HEK293T (cell line): Measurements from ENCODE around the gene EIF4E2.
"Not testable (repeated sequence)": the region's sequence is repeated elsewhere in the genome, so short reads cannot be mapped to it uniquely, and the experiment has no call there.

Experiments
- CTCF ChIA-PET: fragments of 350-600 bp; formaldehyde crosslinking; extraction: SDS; loops from one replicate; lab custom pipeline; 2021; ENCODE audit warnings: antibody characterized with exemption, inconsistent platforms; lab: Yijun Ruan, JAX
- POLR2A ChIA-PET: fragments of 350-600 bp; formaldehyde crosslinking; extraction: SDS; loops from one replicate; lab custom pipeline; 2020; ENCODE audit warnings: antibody characterized with exemption, inconsistent platforms; lab: Yijun Ruan, JAX
- DNase-seq: peaks from one replicate; pipeline ENCODE4 v3.0.0; 2012; ENCODE audit warnings: mixed read lengths; ENCODE audit errors: extremely low spot score
- ARNT ChIP-seq: fragments of 450-650 bp; IDR thresholded peaks from 2 replicates; pipeline ENCODE4 v1.6.1; 2017; ENCODE audit warnings: mild to moderate bottlenecking
- BHLHE40 ChIP-seq: fragments of 450-650 bp; IDR thresholded peaks from 2 replicates; pipeline ENCODE4 v1.6.1; 2016; ENCODE audit warnings: mild to moderate bottlenecking, moderate library complexity, borderline replicate concordance
- CTBP1 ChIP-seq: fragments of 450-650 bp; IDR thresholded peaks from 2 replicates; pipeline ENCODE4 v1.6.1; 2016; ENCODE audit warnings: borderline replicate concordance
- ELF4 ChIP-seq: fragments of 450-650 bp; IDR thresholded peaks from 2 replicates; pipeline ENCODE4 v1.6.1; 2017; ENCODE audit warnings: antibody characterized with exemption
- FOXA1 ChIP-seq: fragments of 450-650 bp; IDR thresholded peaks from 2 replicates; pipeline ENCODE4 v1.6.1; 2016; ENCODE audit warnings: mild to moderate bottlenecking
- FOXK2 ChIP-seq: fragments of 450-650 bp; IDR thresholded peaks from 2 replicates; pipeline ENCODE4 v1.6.1; 2016; ENCODE audit warnings: mild to moderate bottlenecking
- FOXM1 ChIP-seq: fragments of 450-650 bp; IDR thresholded peaks from 2 replicates; pipeline ENCODE4 v1.6.1; 2017; ENCODE audit warnings: mild to moderate bottlenecking, borderline replicate concordance
- HDGF ChIP-seq: fragments of 450-650 bp; IDR thresholded peaks from 2 replicates; pipeline ENCODE4 v1.6.1; 2017; ENCODE audit warnings: antibody characterized with exemption, borderline replicate concordance
- L3MBTL2 ChIP-seq: fragments of 450-650 bp; conservative IDR thresholded peaks from 2 replicates; pipeline ENCODE4 v1.6.1; 2016; ENCODE audit warnings: mild to moderate bottlenecking
- LEF1 ChIP-seq: fragments of 450-650 bp; IDR thresholded peaks from 2 replicates; pipeline ENCODE4 v1.6.1; 2017; ENCODE audit warnings: mild to moderate bottlenecking, borderline replicate concordance
- NFRKB ChIP-seq: fragments of 450-650 bp; IDR thresholded peaks from 2 replicates; pipeline ENCODE4 v1.6.1; 2016; ENCODE audit warnings: mild to moderate bottlenecking, moderate library complexity
- PKNOX1 ChIP-seq: fragments of 450-650 bp; IDR thresholded peaks from 2 replicates; pipeline ENCODE4 v1.6.1; 2016
- SP1 ChIP-seq: fragments of 450-650 bp; IDR thresholded peaks from 2 replicates; pipeline ENCODE4 v1.6.1; 2017
- SUZ12 ChIP-seq: fragments of 450-650 bp; IDR thresholded peaks from 2 replicates; pipeline ENCODE4 v1.6.1; 2016; ENCODE audit warnings: mild to moderate bottlenecking
- TARDBP ChIP-seq: fragments of 450-650 bp; IDR thresholded peaks from 2 replicates; pipeline ENCODE4 v1.6.1; 2016
- ZNF384 ChIP-seq: fragments of 450-650 bp; IDR thresholded peaks from 2 replicates; pipeline ENCODE4 v1.6.1; 2016

Gene EIF4E2

GRCh38 chr2:232568161-232568560 is 17.7 kb downstream of the EIF4E2 start:
- ChIA-PET POLR2A (interaction anchor here (0.9 kb wide), 1 partner anchor 18 kb away, joined by 3 read pairs; the partner anchor contains the start of genes EIF4E2 and TIGD1), CTCF (no interaction called here)
- no peak for TF ChIP-seq SUZ12
- TF ChIP-seq FOXA1: no peak
- no peak for TF ChIP-seq TARDBP
- no peak for TF ChIP-seq CTBP1
- no peak for TF ChIP-seq HDGF
- no peak for TF ChIP-seq FOXM1
- TF ChIP-seq ELF4: no peak
- TF ChIP-seq NFRKB: no peak
- TF ChIP-seq ARNT: no peak
- no peak for TF ChIP-seq FOXK2
- no peak for TF ChIP-seq ZNF384
- TF ChIP-seq LEF1: no peak
- TF ChIP-seq PKNOX1: no peak
- TF ChIP-seq SP1: no peak
- TF ChIP-seq L3MBTL2: no peak
- DNase-seq: no peak

GRCh38 chr2:232569541-232569940 is 19.1 kb downstream of the EIF4E2 start:
- no peak for DNase-seq
- CTCF ChIA-PET: no interaction called here
- POLR2A ChIA-PET: no interaction called here
- TF ChIP-seq HDGF (no peak), FOXA1 (no peak), ZNF384 (no peak), SUZ12 (no peak), PKNOX1 (no peak), SP1 (no peak), FOXK2 (no peak)

GRCh38 chr2:232570481-232570880 is 20.0 kb downstream of the EIF4E2 start:
- CTCF ChIA-PET, POLR2A ChIA-PET, DNase-seq: not testable (repeated sequence)

- no peak for DNase-seq
- POLR2A ChIA-PET: no interaction called here
- no peak for TF ChIP-seq SP1
- no peak for TF ChIP-seq ZNF384
- TF ChIP-seq ELF4: no peak
- no peak for TF ChIP-seq ARNT
- TF ChIP-seq LEF1: no peak
- TF ChIP-seq TARDBP: no peak
- TF ChIP-seq FOXM1: no peak
- no peak for TF ChIP-seq PKNOX1
- TF ChIP-seq NFRKB: no peak
- no peak for TF ChIP-seq CTBP1
- no peak for TF ChIP-seq BHLHE40
- TF ChIP-seq SUZ12: no peak
- no peak for TF ChIP-seq L3MBTL2
- no peak for TF ChIP-seq FOXK2
- TF ChIP-seq HDGF: no peak
- no peak for TF ChIP-seq FOXA1
- CTCF ChIA-PET: no interaction called here
These were observed 20.6 kb downstream of the EIF4E2 start for GRCh38 chr2:232571026-232571474.

- no peak for DNase-seq
- no peak for TF ChIP-seq TARDBP
- TF ChIP-seq SUZ12: no peak
- no peak for TF ChIP-seq LEF1
- no peak for TF ChIP-seq FOXM1
- no peak for TF ChIP-seq PKNOX1
- TF ChIP-seq ELF4: no peak
- TF ChIP-seq FOXA1: no peak
- no peak for TF ChIP-seq ZNF384
- TF ChIP-seq FOXK2: no peak
- TF ChIP-seq CTBP1: no peak
- TF ChIP-seq HDGF: no peak
- no peak for TF ChIP-seq SP1
- TF ChIP-seq NFRKB: no peak
- ChIA-PET CTCF (no interaction called here), POLR2A (no interaction called here)
These were observed 22.6 kb downstream of the EIF4E2 start for GRCh38 chr2:232573042-232573441.

GRCh38 chr2:232573771-232574435 is 23.4 kb downstream of the EIF4E2 start:
- POLR2A ChIA-PET: no interaction called here

More at GRCh38 chr2:232573771-232574435, 23.4 kb downstream of the EIF4E2 start:
- DNase-seq: no peak
- TF ChIP-seq FOXK2: no peak
- CTCF ChIA-PET: no interaction called here
